T-helper 2 cell treated with Interferon-gamma antibody and Interleukin-4, amounts not matched to agents 100 ng/mL and 5 ng/mL, for 36 hours (primary cell): ENCODE data around the gene NEDD4. TPM values are rescaled to one million over a fixed set of nuclear protein-coding genes. Genes with fewer than 3 reads are reported as not detected.
"Not testable (repeated sequence)": the region's sequence is repeated elsewhere in the genome, so short reads cannot be mapped to it uniquely, and the experiment has no call there.

Source experiments
- intact Hi-C: fragments of 100-400 bp; cut with micrococcal nuclease; formaldehyde crosslinking; loops from one replicate; pipeline ENCODE4 v1.15.1; 2023
- total RNA-seq: library from RNA; stranded (reverse); gene quantifications from 2 replicates; pipeline ENCODE4 v1.2.3, GENCODE V29; 2022

NEDD4 gene
- total RNA-seq, 1 donor from 2014 or later: 8.2 TPM

- intact Hi-C loops: no loop called here
Measured at GRCh38 chr15:55897560-55898336, 95.7 kb downstream of the NEDD4 start.

DNA sequence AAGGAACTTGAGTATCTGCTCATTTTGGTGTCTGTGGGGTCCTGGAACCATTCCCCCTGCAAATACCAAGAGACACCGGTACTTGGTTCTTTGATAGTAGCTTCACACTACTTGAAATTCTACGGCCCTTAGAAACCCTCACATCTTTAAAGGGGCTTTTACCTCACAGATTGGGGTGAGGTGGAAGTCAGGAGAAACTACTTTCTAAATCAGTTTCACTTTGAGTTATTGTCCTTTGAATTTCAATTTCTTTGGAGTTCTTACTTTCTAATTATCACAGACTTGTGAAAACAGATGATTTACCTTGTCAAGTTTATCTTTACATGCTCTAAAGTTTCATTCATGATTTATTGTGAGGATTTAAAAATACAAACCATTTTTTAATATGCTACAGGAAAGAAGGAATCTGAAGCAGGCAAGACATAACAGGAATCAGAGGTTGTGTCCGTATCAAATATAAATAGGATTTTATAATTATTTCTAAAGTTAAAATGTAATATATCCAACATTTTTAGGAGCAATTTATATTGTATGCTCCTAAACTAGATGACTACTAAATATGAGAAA, 98.9 kb downstream of the NEDD4 start:
- intact Hi-C loops: no loop called here

DNA sequence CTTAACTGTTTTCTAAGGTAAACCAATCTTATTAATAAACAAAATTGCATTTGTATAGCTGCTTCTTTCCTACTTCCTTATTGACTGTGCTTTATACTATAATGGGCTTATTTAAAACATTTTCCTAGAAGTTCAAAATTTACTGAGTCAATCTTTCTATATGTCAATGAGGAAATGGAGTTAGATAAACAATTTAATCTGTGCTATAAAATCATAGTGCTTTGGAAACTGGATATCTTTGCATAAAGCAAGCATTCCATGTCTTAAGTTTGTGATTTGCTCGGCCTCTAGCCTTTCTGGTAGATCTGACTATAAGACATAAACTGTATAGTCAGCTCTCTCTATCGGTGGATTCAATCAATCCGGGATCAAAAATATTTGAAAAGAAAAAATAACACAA, 99.6 kb downstream of the NEDD4 start:
- intact Hi-C loops: no loop called here

DNA sequence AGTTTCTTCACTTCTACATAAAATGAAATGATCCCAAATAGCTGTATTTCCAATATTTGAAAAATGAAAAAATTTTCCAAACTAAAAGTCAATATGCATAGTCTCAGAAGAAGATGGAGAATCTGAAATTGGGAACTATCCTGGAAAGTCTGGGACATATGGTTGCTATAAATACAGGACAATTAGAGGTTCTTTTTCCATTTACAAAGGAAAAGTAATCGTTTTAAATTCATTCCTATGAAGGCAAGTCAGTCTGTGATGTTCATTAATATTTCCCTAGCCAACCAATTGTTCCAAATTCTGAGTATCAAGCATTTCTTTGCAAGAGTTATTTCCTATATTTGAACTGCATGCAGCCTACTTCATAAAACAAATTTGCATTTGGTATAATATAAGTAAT, 102.2 kb downstream of the NEDD4 start:
- intact Hi-C loops: no loop called here

DNA sequence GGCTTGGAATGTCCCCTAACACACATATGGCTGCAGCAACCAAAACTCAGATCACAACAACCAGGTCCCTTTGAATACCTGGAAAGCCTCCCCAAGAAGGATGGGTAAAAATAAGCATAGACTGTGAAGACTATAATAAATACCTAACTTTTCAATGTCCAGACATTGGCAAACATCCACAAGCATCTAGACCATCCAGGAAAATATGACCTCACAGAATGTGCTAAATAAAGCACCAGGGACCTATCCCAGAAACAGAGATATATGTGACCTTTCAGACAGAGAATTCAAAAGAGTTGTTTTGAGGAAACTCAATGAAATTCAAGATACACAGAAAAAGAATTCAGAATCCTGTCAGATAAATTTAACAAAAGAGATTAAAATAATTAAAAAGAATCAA, 109.2 kb downstream of the NEDD4 start:
- intact Hi-C loops: no loop called here

- intact Hi-C loops: no loop called here
Measured at GRCh38 chr15:55879181-55879580, 114.2 kb downstream of the NEDD4 start.

- intact Hi-C loops: no loop called here
Measured at GRCh38 chr15:55873024-55873720, 120.2 kb downstream of the NEDD4 start.

- intact Hi-C loops: no loop called here
Measured at GRCh38 chr15:55872471-55872870, 120.9 kb downstream of the NEDD4 start.

DNA sequence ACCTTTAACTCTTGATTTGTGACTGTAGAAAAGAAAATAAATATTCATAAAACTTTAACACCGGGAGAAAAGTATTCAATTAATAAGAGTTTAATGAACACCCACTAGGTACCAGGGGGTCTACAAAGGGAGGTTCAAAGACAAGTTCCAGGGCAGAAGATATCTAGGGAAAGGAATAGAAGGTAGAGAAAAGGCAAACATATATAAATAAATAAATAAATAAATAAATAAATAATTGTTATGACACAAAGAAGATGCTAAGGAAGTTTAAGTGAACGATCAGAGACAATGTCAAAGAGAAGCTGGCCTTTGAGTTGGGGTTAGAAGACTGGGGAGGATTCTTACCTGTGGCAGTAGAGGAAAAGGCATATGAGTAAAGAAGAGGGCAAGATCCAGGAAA, 123.8 kb downstream of the NEDD4 start:
- intact Hi-C loops: no loop called here

DNA sequence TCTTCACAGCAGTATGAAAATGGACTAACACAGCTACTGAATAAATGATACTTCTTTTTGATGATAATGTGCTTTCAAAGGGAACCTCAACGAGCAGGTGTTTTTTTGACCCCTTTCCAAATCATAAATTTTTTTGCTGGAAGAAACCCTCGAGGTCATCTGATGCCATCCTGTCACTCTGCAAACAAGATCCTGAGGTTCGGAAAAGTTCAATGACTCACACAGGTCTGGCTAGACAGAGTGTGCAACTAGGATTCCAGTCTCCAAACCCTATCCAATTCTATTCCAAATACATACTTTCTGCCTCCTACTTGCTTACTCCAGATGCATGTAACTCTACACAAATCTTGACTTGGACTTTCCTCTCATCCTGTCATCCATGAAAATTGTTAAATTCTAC, 124.7 kb downstream of the NEDD4 start:
- intact Hi-C loops: no loop called here

- intact Hi-C loops: not testable (repeated sequence)
Measured at GRCh38 chr15:55868291-55868690, 125.1 kb downstream of the NEDD4 start.

DNA sequence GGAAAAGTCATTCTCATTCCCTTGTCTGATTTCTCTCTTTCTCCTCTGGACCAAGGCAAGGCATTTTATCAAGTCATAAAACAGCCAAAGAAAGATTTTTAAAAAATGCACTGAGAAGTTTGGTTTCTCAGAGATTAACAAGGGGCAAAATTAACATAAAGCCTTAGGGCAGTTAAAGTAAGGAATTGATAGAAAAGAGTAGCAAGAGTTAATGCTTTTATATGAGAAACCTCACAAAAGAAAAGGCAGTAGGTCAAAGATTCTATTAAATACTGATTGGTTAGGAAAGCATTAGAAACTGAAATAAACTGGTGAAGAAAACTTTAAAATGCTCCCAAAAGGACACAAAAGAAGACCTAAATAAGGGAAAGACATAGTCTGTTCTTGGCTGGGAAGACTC, 129.5 kb downstream of the NEDD4 start:
- intact Hi-C loops: no loop called here

- intact Hi-C loops: no loop called here
Measured at GRCh38 chr15:55861115-55861514, 132.3 kb downstream of the NEDD4 start.

DNA sequence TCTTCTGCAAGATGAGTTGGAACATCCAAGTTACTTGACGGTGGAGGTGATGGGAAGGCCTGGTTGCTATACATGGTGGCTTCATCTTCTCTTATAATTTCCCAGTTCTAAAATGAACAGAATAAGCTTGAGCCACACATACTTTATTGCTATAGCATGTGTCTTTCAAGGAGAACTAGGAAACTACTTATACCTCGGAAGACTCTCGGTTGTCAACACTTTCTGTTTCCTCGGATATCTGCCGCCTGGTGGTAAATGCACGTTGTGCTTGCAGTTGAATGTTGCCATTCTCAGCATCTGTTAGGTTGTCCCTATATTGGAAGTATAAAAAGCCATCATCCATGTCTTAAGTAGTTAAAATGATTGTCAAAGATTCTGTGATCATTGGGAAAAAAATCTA, 132.9 kb downstream of the NEDD4 start:
- intact Hi-C loops: no loop called here

- intact Hi-C loops: no loop called here
Measured at GRCh38 chr15:55859681-55860080, 133.7 kb downstream of the NEDD4 start.

- intact Hi-C loops: no loop called here
Measured at GRCh38 chr15:55858661-55859060, 134.8 kb downstream of the NEDD4 start.

DNA sequence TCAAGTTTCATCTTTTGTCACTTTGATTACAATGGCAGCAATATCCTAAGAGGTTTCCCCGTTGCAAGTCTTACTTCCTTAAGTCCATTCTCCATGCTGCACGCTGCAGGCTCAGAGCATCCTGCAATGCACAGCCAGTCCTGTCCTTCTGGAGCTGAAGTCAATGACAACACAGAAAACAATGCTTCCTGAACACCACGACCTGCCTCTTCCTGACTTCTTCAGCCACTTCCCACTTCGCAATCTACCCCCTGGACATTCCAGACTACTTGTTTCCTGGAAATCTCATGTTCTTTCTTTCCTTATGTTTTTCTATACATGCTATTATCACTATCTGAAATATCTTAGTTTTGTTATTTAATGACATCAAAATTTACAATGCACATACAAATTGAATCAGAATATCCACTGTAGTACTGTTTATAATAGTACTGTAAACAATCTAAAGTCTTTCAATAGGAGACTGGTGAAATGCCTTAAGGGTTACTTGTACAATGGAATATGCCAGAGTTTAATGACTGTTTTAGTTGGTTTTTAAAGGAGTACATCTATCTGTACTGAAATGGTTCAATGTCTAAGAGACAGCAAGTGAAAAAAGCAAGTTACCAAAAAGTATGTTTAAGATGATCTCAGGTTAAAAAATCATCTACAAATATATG, 136.8 kb downstream of the NEDD4 start:
- intact Hi-C loops: no loop called here

DNA sequence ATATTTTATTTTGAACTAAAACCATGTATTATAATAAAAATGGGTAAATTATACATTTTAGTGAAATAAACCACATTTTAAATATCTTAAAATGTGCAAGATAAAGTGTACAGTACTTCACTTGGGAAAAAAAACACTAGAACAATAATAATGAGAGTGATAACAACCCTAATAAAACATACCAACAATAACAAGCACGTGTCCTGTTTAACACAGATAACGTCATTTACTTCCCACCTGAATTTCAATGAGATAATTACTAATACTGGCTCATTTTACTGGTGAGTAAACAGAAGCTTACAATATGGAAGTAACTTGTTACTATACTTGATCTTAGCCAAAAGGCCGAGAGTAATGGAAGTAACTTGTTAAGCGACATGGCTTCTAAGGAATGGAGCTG, 140.3 kb downstream of the NEDD4 start:
- intact Hi-C loops: no loop called here

DNA sequence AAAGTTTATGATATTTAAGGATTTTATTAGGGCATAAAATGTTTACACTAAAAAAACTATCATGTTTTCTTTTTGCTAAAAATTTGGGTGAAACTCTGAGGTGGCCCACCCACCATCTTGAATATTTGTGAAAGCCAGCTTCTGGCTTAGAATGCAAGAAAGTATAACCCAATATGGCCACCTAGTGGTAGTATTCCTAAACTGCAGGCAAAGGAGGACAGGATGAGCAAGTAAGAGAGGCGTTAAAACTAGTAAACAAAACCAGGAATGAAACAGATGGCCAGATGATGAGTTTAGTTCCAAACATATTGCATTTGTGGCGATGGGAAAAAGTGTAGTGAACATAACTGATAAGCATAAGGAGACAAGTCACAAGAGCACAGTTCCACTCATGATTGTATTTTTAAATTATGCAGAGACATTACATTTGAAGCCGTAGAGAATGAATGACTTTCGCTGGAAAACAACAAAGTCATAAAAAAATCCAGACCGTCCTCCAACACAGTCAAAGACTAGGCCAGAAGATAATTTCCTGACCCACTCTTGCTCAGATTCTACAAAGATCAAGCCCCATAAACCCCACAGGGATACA, 147.2 kb downstream of the NEDD4 start:
- intact Hi-C loops: loop anchor here (1.0 to 10.0 kb wide), 3 partner anchors 59 to 321 kb away; no protein-coding TSS in a partner anchor

DNA sequence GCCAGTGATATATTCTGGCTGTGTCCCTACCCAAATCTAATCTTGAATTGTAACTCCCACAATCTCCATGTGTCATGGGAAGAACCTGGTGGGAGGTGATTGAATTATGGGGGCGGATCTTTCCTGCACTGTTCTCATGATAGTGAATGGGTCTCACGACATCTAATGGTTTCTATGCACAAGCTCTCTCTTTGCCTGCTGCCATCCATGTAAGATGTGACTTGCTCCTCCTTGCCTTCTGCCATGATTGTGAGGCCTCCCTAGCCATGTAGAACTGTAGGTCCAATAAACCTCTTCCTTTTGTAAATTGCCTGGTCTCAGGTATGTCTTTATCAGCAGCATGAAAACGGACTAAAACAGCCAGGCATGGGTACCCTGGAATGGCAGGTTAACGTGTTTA, 150.5 kb downstream of the NEDD4 start:
- intact Hi-C loops: loop anchor here (10.0 kb wide), 1 partner anchor 318 kb away; no protein-coding TSS in a partner anchor

DNA sequence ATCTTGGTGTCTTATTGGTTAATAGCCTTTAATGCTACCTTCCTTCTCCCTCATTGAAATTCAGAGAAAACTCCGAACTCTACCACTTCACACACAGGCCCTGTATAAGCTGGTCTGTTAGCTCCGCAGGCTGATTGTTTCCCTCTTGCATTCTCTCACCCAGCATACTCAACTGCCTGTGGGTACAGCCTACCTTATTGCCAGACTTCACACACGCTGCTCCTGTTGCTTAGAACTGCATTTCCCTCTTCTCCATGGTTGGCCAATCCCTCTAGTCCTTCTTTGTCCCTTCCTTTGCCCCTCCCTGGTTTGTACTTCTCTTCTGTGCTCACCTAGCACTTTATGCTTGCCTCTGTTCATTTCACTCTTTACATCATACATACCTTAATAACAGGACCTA, 157.5 kb downstream of the NEDD4 start:
- intact Hi-C loops: no loop called here

GRCh38 chr15:55834331-55834730, 159.1 kb downstream of the NEDD4 start:
- intact Hi-C loops: no loop called here
